Neural crest cell (in vitro differentiated cells): ENCODE results near the gene CLIP3. TPM values are rescaled to one million over a fixed set of nuclear protein-coding genes. Genes with fewer than 3 reads are reported as not detected.

Experiments
- DNase-seq: peaks from one replicate; pipeline ENCODE4 v3.0.0; 2021; ENCODE audit warnings: low read depth, mixed read lengths, low spot score
- H3K27ac Mint-ChIP-seq: one replicate; pipeline ENCODE4 v1.8.0; 2021; ENCODE audit warnings: mild to moderate bottlenecking, mixed read lengths; ENCODE audit not compliant: unreplicated experiment
- H3K27me3 Mint-ChIP-seq: 2 replicates; pipeline ENCODE4 v1.8.0; 2021; ENCODE audit warnings: low read depth, mild to moderate bottlenecking, mixed read lengths
- H3K36me3 Mint-ChIP-seq: 2 replicates; pipeline ENCODE4 v1.8.0; 2021; ENCODE audit warnings: low read depth, mild to moderate bottlenecking, mixed read lengths
- H3K4me1 Mint-ChIP-seq: 2 replicates; pipeline ENCODE4 v1.8.0; 2021; ENCODE audit warnings: mixed read lengths
- H3K4me3 Mint-ChIP-seq: one replicate; pipeline ENCODE4 v1.8.0; 2021; ENCODE audit warnings: mild to moderate bottlenecking, mixed read lengths
- H3K9me3 Mint-ChIP-seq: 2 replicates; pipeline ENCODE4 v1.8.0; 2021; ENCODE audit warnings: mixed read lengths
- CTCF ChIP-seq: fragments of 200-600 bp; sonication (generic); conservative IDR thresholded peaks from 2 replicates; pipeline ENCODE4 v1.5.0; 2021; ENCODE audit warnings: antibody characterized with exemption, mild to moderate bottlenecking
- total RNA-seq: library from RNA; stranded (reverse); gene quantifications from 2 replicates; pipeline ENCODE4 v1.2.1, GENCODE V29; 2021

CLIP3 gene
- total RNA-seq, 1 donor from 2014 or later = 33.1 TPM

DNA sequence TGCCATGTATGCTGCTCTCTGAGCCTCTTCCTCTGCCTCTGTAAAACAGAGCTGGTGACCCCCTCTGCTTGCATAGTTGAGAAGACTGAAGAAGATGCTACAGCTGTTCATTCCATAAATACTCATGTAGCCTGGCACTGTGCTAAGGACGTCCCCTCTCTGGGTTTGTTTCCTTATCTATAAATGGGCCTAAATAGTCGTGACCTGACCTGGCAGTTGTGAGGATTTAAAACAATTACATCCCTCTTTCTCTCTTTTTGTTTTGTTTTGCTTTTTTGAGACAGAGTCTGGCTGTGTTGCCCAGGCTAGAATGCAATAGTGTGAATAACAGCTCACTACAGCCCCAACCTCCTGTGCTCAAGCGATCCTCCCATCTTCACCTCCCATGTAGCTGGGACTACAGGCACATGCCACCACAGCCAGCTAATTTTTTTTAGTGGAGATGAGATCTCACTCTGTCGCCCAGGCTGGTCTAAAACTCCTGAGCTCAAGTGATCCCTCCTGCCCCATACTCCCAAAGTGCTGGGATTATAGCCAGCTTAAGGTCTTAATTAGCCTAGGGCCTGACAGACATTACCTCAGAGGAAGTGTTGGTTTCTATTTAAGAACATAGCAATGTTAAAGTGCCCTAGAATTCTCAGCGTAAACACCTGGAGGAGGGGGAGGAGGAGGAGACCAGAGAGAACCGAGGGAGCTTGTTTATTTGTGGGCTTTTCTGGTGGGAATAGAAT lies 26.7 kb upstream of the CLIP3 start:
- Mint-ChIP-seq H3K4me1 (peaks cover 19% of the 10 kb centered on the region), H3K27ac (no peak overlapping the region), H3K27me3 (no peaks in the 10 kb centered on the region), H3K36me3 (peaks cover 6% of the 10 kb centered on the region), H3K9me3 (no peaks in the 10 kb centered on the region), H3K4me3 (peak overlapping the region; percentile 87)
- no peak for DNase-seq
- no peak for TF ChIP-seq CTCF

DNA sequence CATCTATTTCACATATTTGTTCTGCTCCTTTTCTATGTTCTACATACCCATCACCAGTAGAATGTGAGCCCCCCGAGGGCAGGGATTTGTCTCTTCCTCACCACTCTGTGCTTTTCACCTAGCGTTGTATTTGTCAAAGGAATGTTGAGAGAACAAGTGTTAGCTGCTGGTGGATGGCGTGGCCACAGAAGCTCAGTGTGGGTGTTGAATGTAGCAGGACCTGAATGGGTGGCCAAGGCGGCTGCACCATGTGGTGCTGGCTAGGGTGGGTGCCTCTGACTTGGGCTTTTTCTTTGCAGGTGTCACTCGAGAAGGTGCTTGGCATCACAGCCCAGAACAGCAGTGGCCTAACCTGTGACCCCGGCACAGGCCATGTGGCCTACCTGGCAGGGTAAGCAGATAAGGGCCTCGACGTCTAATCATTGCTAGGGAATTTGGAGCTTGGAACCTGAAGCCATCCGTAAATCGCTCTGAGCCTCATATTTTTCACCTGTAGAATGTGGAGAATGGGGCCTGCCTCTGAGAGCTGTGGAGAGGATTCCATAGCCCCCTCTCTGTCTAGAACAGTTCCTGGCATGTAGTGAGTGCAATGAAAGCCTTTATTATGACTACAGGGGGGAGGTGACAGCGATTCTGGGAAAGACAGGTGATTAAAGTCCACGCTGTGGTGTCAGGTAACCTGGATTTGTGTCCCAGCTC lies 26.0 kb upstream of the CLIP3 start:
- DNase-seq = no peak
- TF ChIP-seq CTCF = no peak
- Mint-ChIP-seq H3K36me3 (peaks cover 6% of the 10 kb centered on the region), H3K27ac (no peak overlapping the region), H3K9me3 (no peaks in the 10 kb centered on the region), H3K4me3 (peak overlapping the region; percentile 87), H3K4me1 (peaks cover 26% of the 10 kb centered on the region), H3K27me3 (no peaks in the 10 kb centered on the region)

- Mint-ChIP-seq H3K4me3 (peak within 1 kb of the TSS; percentile 96), H3K4me1 (peaks cover 39% of the 10 kb centered on the region), H3K36me3 (peaks cover under 1% of the 10 kb centered on the region), H3K27ac (peak within 1 kb of the TSS; percentile 100), H3K27me3 (no peaks in the 10 kb centered on the region), H3K9me3 (no peaks in the 10 kb centered on the region)
- peak; percentile 90 for DNase-seq
- TF ChIP-seq CTCF = peak; percentile 4
Observed at GRCh38 chr19:36054733-36055686, 22.3 kb upstream of the CLIP3 start, which contains the start of gene WDR62. WDR62 (plus strand) TSS chr19:36054897; CDS start chr19:36054972, 75 bp downstream.

DNA sequence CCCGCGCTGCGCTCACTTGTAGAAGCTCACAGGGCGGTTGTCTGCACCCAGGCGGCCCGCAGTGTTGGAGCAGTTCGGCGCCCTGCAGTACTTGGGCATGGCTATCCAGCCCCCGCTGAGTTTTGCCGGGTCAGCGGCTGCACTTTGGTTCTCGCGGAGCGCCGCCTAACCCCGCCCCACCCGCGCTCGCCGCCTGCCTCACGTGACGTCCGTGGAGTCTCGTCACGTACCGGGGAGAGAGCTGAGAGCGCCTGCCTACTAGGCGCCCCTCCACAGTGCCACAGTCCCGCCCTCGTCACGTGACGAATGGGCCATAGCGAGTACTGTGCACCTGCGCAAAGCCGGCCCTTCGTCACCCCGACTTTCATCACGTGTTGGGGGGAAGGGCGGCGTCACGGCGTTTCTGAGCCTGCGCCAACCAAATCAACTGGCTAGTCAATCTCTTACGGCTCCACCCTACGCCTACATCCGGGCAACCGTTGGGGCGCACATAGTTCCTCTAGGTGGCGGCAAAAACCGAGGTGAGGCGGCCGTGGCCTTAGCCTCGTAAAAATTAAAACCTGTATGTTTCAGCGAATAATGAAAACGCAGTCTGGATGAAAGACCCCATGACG lies 21.6 kb upstream of the CLIP3 start, which contains the start of gene THAP8:
TSS of gene THAP8 (minus strand) at position 167 of the 614 bp plus-strand sequence. CDS start at position 99, 68 bp downstream.
- no peaks in the 10 kb centered on the region for H3K9me3 Mint-ChIP-seq
- no peaks in the 10 kb centered on the region for H3K36me3 Mint-ChIP-seq
- peak within 1 kb of the TSS; percentile 100 for H3K27ac Mint-ChIP-seq
- peak within 1 kb of the TSS; percentile 96 for H3K4me3 Mint-ChIP-seq
- peaks cover 39% of the 10 kb centered on the region for H3K4me1 Mint-ChIP-seq
- no peaks in the 10 kb centered on the region for H3K27me3 Mint-ChIP-seq
- peak; percentile 57 for TF ChIP-seq CTCF
- peak; percentile 98 for DNase-seq

- no peak for TF ChIP-seq CTCF
- peak overlapping the region; percentile 72 for H3K4me3 Mint-ChIP-seq
- peaks cover 36% of the 10 kb centered on the region for H3K4me1 Mint-ChIP-seq
- DNase-seq = no peak
- H3K9me3 Mint-ChIP-seq = no peaks in the 10 kb centered on the region
- H3K36me3 Mint-ChIP-seq = no peaks in the 10 kb centered on the region
- peak overlapping the region; percentile 24 for H3K27ac Mint-ChIP-seq
- no peaks in the 10 kb centered on the region for H3K27me3 Mint-ChIP-seq
Observed at GRCh38 chr19:36051637-36052036, 19.0 kb upstream of the CLIP3 start.
